ENCODE measurements around the gene PDE4B.

PDE4B gene

DNA sequence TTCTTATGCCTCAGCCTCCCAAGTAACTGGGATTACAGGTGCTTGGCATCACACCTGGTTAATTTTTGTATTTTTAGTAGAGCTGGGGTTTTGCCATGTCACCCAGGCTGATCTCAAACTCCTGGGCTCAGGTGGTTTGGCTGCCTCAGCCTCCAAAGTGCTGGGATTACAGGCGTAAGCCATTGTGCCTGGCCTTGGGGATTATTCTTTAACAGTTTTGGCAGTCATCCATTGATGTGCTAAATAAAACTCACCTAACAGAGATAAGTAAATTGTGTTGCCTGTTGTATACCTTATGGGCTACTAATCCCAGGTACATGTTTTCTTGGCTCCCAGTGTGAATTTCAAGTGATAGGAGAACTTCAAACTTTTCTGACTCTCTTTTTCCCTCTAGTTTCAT lies 35.2 kb upstream of the PDE4B start:
- H3K4me2 ChIP-seq (ENCODE audit: low read length) = no peak overlapping the region
- no peak overlapping the region for H3K27ac ChIP-seq (ENCODE audit: low read length)
- no peak overlapping the region for H3K4me3 ChIP-seq (ENCODE audit: low read length)
- H3K36me3 ChIP-seq (replicated peaks; ENCODE audit: low read depth, low read length) = no peaks in the 10 kb centered on the region
- H3K27me3 ChIP-seq (ENCODE audit: low read depth, low read length) = no peaks in the 10 kb centered on the region
- no peak overlapping the region for H2AFZ ChIP-seq (ENCODE audit: low read depth, low read length)
- TF ChIP-seq, protein P1, sequence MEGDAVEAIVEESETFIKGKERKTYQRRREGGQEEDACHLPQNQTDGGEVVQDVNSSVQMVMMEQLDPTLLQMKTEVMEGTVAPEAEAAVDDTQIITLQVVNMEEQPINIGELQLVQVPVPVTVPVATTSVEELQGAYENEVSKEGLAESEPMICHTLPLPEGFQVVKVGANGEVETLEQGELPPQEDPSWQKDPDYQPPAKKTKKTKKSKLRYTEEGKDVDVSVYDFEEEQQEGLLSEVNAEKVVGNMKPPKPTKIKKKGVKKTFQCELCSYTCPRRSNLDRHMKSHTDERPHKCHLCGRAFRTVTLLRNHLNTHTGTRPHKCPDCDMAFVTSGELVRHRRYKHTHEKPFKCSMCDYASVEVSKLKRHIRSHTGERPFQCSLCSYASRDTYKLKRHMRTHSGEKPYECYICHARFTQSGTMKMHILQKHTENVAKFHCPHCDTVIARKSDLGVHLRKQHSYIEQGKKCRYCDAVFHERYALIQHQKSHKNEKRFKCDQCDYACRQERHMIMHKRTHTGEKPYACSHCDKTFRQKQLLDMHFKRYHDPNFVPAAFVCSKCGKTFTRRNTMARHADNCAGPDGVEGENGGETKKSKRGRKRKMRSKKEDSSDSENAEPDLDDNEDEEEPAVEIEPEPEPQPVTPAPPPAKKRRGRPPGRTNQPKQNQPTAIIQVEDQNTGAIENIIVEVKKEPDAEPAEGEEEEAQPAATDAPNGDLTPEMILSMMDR (IDR thresholded peaks at IDR 0.05; ENCODE audit: low read depth, low read length) = no peak
- TF ChIP-seq EZH2phosphoT487 (IDR thresholded peaks at IDR 0.05; ENCODE audit: low read depth) = no peak
- H3K9me3 ChIP-seq (ENCODE audit: insufficient read depth, low read length) = no peaks in the 10 kb centered on the region
- peaks cover 6% of the 10 kb centered on the region; the same call in 1 of the 2 replicates for H3K4me1 ChIP-seq (ENCODE audit: low read length)
- no peaks in the 10 kb centered on the region for H4K20me1 ChIP-seq (ENCODE audit: insufficient read depth, low read length)
- H3K79me2 ChIP-seq (ENCODE audit: low read length) = no peaks in the 10 kb centered on the region
- no peak overlapping the region for H3K9ac ChIP-seq (ENCODE audit: low read length)

DNA sequence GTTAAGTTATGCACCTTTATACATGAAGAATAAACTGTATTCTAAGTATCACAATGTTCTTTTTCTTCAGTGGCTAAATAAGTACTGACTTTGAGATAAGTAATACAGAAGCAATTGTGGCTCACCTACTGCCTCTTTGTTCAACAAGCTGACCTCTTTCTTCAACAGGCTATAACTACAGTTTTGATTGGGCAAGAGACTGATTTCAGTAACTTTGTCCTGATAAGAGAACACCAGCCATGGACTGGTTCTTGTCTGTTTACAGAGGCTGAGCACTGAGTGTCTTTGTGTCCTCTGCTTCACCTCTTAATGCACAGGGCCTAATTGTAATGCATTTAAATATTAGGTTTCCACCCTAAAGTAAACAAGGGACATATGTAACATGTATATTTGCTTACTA lies 34.6 kb upstream of the PDE4B start:
- no peaks in the 10 kb centered on the region for H3K36me3 ChIP-seq (replicated peaks; ENCODE audit: low read depth, low read length)
- no peak overlapping the region for H3K4me3 ChIP-seq (ENCODE audit: low read length)
- H3K9me3 ChIP-seq (ENCODE audit: insufficient read depth, low read length) = no peaks in the 10 kb centered on the region
- no peak overlapping the region for H3K27ac ChIP-seq (ENCODE audit: low read length)
- TF ChIP-seq, protein P1 (IDR thresholded peaks at IDR 0.05; ENCODE audit: low read depth, low read length) = no peak
- no peak for TF ChIP-seq EZH2phosphoT487 (IDR thresholded peaks at IDR 0.05; ENCODE audit: low read depth)
- no peak overlapping the region for H3K4me2 ChIP-seq (ENCODE audit: low read length)
- no peaks in the 10 kb centered on the region for H3K27me3 ChIP-seq (ENCODE audit: low read depth, low read length)
- peaks cover 6% of the 10 kb centered on the region; the same call in 1 of the 2 replicates for H3K4me1 ChIP-seq (ENCODE audit: low read length)
- no peaks in the 10 kb centered on the region for H4K20me1 ChIP-seq (ENCODE audit: insufficient read depth, low read length)
- no peaks in the 10 kb centered on the region for H3K79me2 ChIP-seq (ENCODE audit: low read length)
- no peak overlapping the region for H2AFZ ChIP-seq (ENCODE audit: low read depth, low read length)
- H3K9ac ChIP-seq (ENCODE audit: low read length) = no peak overlapping the region

- H3K36me3 ChIP-seq (replicated peaks; ENCODE audit: low read depth, low read length) = no peaks in the 10 kb centered on the region
- no peak overlapping the region for H2AFZ ChIP-seq (ENCODE audit: low read depth, low read length)
- H3K4me2 ChIP-seq (ENCODE audit: low read length) = no peak overlapping the region
- peaks cover 6% of the 10 kb centered on the region; the same call in 1 of the 2 replicates for H3K4me1 ChIP-seq (ENCODE audit: low read length)
- no peaks in the 10 kb centered on the region for H4K20me1 ChIP-seq (ENCODE audit: insufficient read depth, low read length)
- H3K4me3 ChIP-seq (ENCODE audit: low read length) = no peak overlapping the region
- no peaks in the 10 kb centered on the region for H3K27me3 ChIP-seq (ENCODE audit: low read depth, low read length)
- no peak for TF ChIP-seq EZH2phosphoT487 (IDR thresholded peaks at IDR 0.05; ENCODE audit: low read depth)
- TF ChIP-seq, protein P1 (IDR thresholded peaks at IDR 0.05; ENCODE audit: low read depth, low read length) = no peak
- no peaks in the 10 kb centered on the region for H3K9me3 ChIP-seq (ENCODE audit: insufficient read depth, low read length)
- H3K9ac ChIP-seq (ENCODE audit: low read length) = no peak overlapping the region
- no peaks in the 10 kb centered on the region for H3K79me2 ChIP-seq (ENCODE audit: low read length)
- no peak overlapping the region for H3K27ac ChIP-seq (ENCODE audit: low read length)
These were observed 33.2 kb upstream of the PDE4B start for GRCh38 chr1:65759516-65759915.

GRCh38 chr1:65762081-65762862 lies 30.4 kb upstream of the PDE4B start:
- Histone ChIP-seq H3K36me3 (replicated peaks; ENCODE audit: low read depth, low read length) (peaks cover 11% of the 10 kb centered on the region), H3K9ac (ENCODE audit: low read length) (no peak overlapping the region), H4K20me1 (ENCODE audit: insufficient read depth, low read length) (no peaks in the 10 kb centered on the region), H3K27ac (ENCODE audit: low read length) (no peak overlapping the region), H3K27me3 (ENCODE audit: low read depth, low read length) (no peaks in the 10 kb centered on the region), H3K79me2 (ENCODE audit: low read length) (no peaks in the 10 kb centered on the region), H3K4me1 (ENCODE audit: low read length) (peaks cover 10% of the 10 kb centered on the region; the same call in 1 of the 2 replicates), H3K9me3 (ENCODE audit: insufficient read depth, low read length) (peaks cover 11% of the 10 kb centered on the region; the same call in 1 of the 2 replicates), H2AFZ (ENCODE audit: low read depth, low read length) (no peak overlapping the region; the same call in 1 of the 2 replicates), H3K4me3 (ENCODE audit: low read length) (no peak overlapping the region), H3K4me2 (ENCODE audit: low read length) (peak overlapping the region; percentile 7; the same call in 1 of the 2 replicates)
- TF ChIP-seq, protein P1 (IDR thresholded peaks at IDR 0.05; ENCODE audit: low read depth, low read length) = no peak
- TF ChIP-seq EZH2phosphoT487 (IDR thresholded peaks at IDR 0.05; ENCODE audit: low read depth) = no peak
